ENCODE data around the gene MGRN1.

The MGRN1 gene

DNA sequence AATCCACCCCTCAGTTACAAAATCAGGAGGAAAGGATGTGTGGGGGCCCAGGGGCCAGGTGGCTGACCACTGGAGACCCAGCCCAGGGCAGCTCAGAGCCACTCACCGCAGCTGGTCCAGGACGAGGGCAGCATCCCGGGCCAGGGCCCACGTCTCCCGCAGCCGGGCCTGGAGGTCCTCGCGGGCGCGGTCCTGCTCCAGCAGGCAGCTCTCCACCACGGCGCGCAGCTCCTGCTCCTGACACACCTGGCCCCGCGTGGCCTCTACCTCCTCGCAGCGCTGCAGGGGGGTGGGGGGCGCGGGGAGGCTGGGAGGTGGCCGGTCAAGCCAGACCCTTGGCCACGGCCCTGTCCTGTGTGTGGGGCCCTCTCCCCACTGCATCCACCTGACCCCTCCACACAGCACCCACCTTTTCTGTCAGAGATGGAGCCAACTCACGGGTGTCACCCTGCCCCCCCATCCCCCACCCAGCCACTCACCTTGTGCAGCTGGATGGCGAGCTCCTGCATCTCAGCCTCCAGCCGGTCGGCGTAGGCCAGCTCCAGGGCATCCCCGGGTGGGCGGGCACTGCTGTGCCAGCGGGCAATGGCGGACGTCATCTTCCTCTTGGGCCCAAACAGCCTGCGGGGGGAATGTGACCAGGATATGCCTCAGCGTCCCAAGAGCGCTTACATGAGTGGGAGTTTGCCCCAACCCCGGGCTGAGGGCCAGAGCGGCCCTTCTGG, 73.9 kb downstream of the MGRN1 start:
- Histone ChIP-seq H3K79me2 (ENCODE audit: low read length) (peaks cover 25% of the 10 kb centered on the region), H3K9me3 (replicated peaks; ENCODE audit: insufficient read depth, low read length) (no peaks in the 10 kb centered on the region), H3K4me3 (ENCODE audit: low read length) (no peak overlapping the region), H3K27me3 (replicated peaks; ENCODE audit: insufficient read depth, low read length) (no peaks in the 10 kb centered on the region), H3K9me2 (replicated peaks; ENCODE audit: insufficient read depth, low read length) (no peaks in the 10 kb centered on the region), H3K9ac (ENCODE audit: low read length) (no peak overlapping the region), H2AFZ (ENCODE audit: low read length) (no peak overlapping the region), H3F3A (ENCODE audit: insufficient read depth, low read length) (no peaks in the 10 kb centered on the region), H3K27ac (ENCODE audit: low read length) (no peak overlapping the region), H3K4me2 (ENCODE audit: low read depth, low read length) (no peak overlapping the region), H3K4me1 (ENCODE audit: low read length) (no peaks in the 10 kb centered on the region), H4K20me1 (ENCODE audit: insufficient read depth, low read length) (no peaks in the 10 kb centered on the region), H3K36me3 (replicated peaks; ENCODE audit: insufficient read depth, low read length) (no peaks in the 10 kb centered on the region)
- TF ChIP-seq EZH2 (optimal IDR thresholded peaks at IDR 0.05; ENCODE audit: low read depth, low read length) (no peak), EZH2phosphoT487 (IDR thresholded peaks at IDR 0.05; ENCODE audit: low read length) (no peak)
- TF ChIP-seq, protein P1, sequence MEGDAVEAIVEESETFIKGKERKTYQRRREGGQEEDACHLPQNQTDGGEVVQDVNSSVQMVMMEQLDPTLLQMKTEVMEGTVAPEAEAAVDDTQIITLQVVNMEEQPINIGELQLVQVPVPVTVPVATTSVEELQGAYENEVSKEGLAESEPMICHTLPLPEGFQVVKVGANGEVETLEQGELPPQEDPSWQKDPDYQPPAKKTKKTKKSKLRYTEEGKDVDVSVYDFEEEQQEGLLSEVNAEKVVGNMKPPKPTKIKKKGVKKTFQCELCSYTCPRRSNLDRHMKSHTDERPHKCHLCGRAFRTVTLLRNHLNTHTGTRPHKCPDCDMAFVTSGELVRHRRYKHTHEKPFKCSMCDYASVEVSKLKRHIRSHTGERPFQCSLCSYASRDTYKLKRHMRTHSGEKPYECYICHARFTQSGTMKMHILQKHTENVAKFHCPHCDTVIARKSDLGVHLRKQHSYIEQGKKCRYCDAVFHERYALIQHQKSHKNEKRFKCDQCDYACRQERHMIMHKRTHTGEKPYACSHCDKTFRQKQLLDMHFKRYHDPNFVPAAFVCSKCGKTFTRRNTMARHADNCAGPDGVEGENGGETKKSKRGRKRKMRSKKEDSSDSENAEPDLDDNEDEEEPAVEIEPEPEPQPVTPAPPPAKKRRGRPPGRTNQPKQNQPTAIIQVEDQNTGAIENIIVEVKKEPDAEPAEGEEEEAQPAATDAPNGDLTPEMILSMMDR (IDR thresholded peaks at IDR 0.05; ENCODE audit: low read length) = no peak
- DNase-seq = no peak

DNA sequence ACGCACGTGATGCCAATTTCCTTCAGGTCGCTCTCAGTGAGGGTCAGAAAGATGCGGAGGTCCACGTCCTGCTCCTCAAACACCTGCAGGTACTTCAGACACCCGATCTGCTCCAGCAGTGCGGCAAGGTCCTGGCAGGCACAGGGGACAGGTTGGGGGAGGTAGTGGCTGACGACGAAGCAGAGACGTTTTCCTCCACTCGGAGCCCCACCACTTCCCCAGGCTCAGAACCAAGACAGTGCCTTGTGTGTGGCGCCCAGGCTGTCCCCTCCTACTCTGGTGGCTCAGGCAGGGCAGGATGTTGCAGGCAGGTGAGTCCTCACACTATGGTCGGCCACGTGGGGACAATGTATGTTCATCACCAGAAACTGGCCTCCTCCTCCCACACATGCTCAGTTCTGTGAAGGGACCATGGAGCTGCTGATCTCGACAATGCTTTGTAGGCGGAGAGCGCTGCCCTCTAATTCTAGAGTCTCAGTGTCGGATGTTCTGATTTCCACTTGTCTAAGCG, 74.5 kb downstream of the MGRN1 start:
- Histone ChIP-seq H3K9me3 (replicated peaks; ENCODE audit: insufficient read depth, low read length) (no peaks in the 10 kb centered on the region), H3K9ac (ENCODE audit: low read length) (no peak overlapping the region), H3K9me2 (replicated peaks; ENCODE audit: insufficient read depth, low read length) (no peaks in the 10 kb centered on the region), H3K4me2 (ENCODE audit: low read depth, low read length) (no peak overlapping the region), H4K20me1 (ENCODE audit: insufficient read depth, low read length) (no peaks in the 10 kb centered on the region), H3K27me3 (replicated peaks; ENCODE audit: insufficient read depth, low read length) (no peaks in the 10 kb centered on the region), H2AFZ (ENCODE audit: low read length) (no peak overlapping the region), H3K4me3 (ENCODE audit: low read length) (no peak overlapping the region), H3K4me1 (ENCODE audit: low read length) (no peaks in the 10 kb centered on the region), H3K79me2 (ENCODE audit: low read length) (peaks cover 20% of the 10 kb centered on the region), H3K36me3 (replicated peaks; ENCODE audit: insufficient read depth, low read length) (no peaks in the 10 kb centered on the region), H3K27ac (ENCODE audit: low read length) (no peak overlapping the region), H3F3A (ENCODE audit: insufficient read depth, low read length) (no peaks in the 10 kb centered on the region)
- no peak for DNase-seq
- no peak for TF ChIP-seq EZH2 (optimal IDR thresholded peaks at IDR 0.05; ENCODE audit: low read depth, low read length)
- TF ChIP-seq EZH2phosphoT487 (IDR thresholded peaks at IDR 0.05; ENCODE audit: low read length) = no peak
- TF ChIP-seq, protein P1 (IDR thresholded peaks at IDR 0.05; ENCODE audit: low read length) = no peak

DNA sequence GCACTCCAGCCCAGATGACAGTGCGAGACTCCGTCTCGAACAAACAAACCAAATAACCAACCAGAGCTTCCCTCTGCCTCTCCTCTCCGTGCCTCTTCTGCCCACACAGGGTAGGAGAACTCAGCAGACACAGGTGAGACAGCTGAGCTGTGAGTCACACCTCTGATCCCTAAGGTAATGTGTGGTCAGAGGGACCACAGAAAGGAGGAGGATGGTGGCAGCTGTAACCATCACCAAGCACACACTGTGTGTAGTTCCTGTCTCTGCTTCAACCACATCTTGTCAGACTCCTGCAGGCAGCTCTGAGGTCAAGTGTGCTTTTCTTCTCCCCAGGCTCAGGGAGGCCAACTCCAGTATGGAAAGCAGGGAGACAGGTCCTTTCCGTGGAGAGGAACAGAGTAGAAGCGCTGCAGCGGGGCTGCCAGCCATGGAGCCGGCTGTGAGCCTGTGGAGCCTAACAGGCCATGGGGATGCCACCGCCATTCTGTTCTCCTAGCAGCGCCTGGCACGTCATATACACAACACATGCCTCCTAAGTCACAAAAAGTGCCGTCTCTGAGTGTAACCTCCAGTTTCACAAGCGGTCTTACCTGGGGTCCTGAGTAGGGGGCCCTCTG, 75.9 kb downstream of the MGRN1 start:
- H3K9ac ChIP-seq (ENCODE audit: low read length) = no peak overlapping the region
- H3K79me2 ChIP-seq (ENCODE audit: low read length) = peaks cover 6% of the 10 kb centered on the region
- no peak overlapping the region for H3K4me2 ChIP-seq (ENCODE audit: low read depth, low read length)
- TF ChIP-seq, protein P1 (IDR thresholded peaks at IDR 0.05; ENCODE audit: low read length) = no peak
- TF ChIP-seq EZH2phosphoT487 (IDR thresholded peaks at IDR 0.05; ENCODE audit: low read length) (no peak), EZH2 (optimal IDR thresholded peaks at IDR 0.05; ENCODE audit: low read depth, low read length) (no peak)
- H3K4me1 ChIP-seq (ENCODE audit: low read length) = no peaks in the 10 kb centered on the region
- H3K9me2 ChIP-seq (replicated peaks; ENCODE audit: insufficient read depth, low read length) = no peaks in the 10 kb centered on the region
- DNase-seq = no peak
- H3F3A ChIP-seq (ENCODE audit: insufficient read depth, low read length) = no peaks in the 10 kb centered on the region
- no peaks in the 10 kb centered on the region for H3K27me3 ChIP-seq (replicated peaks; ENCODE audit: insufficient read depth, low read length)
- H4K20me1 ChIP-seq (ENCODE audit: insufficient read depth, low read length) = no peaks in the 10 kb centered on the region
- H3K27ac ChIP-seq (ENCODE audit: low read length) = no peak overlapping the region
- H3K4me3 ChIP-seq (ENCODE audit: low read length) = no peak overlapping the region
- H2AFZ ChIP-seq (ENCODE audit: low read length) = no peak overlapping the region
- H3K36me3 ChIP-seq (replicated peaks; ENCODE audit: insufficient read depth, low read length) = no peaks in the 10 kb centered on the region
- H3K9me3 ChIP-seq (replicated peaks; ENCODE audit: insufficient read depth, low read length) = no peaks in the 10 kb centered on the region

All from MM.1S (cell line).